ENCODE measurements around the gene ROBO1. TPM values are rescaled to one million over a fixed set of nuclear protein-coding genes. Genes with fewer than 3 reads are reported as not detected.

The ROBO1 gene
- total and polyA plus RNA-seq, 3 experiments from 2014 or later: 0.54 to 0.59 (median 0.55) TPM

DNA sequence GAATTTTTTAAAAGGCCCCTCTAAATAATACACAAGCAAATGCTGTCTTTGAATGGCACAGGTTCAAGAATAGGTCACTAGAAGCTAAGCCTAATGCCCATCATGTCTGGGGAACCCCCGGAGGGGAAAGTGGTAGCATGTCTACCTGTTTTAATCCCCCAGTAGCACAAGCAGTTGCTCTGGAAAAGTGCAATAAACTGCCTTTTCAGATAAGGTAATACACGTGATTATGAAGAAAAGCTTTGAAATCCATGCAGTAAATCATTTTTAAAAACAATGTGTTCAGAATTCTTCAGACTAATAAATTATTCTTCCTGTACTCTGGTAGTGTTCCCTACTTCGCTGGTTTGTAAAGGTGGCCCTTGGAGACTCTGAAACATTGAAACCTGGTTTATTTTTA, 922.2 kb downstream of the ROBO1 start:
- no peaks in the 10 kb centered on the region for H3K4me1 ChIP-seq (ENCODE audit: insufficient read depth, low read length)
- H3K4me3 ChIP-seq (ENCODE audit: low read length): no peak overlapping the region
- CTCF ChIA-PET: no interaction called here
- no peaks in the 10 kb centered on the region for H3K36me3 ChIP-seq (ENCODE audit: insufficient read depth, low read length)
- H3K4me3 Mint-ChIP-seq: no peak overlapping the region
- H3K27me3 ChIP-seq (ENCODE audit: insufficient read depth, low read length, poor library complexity, severe bottlenecking): no peaks in the 10 kb centered on the region
- no peak overlapping the region for H3K27ac ChIP-seq (ENCODE audit: low read depth, low read length)
- peaks cover 0 to 27% (median 0%) of the 10 kb centered on the region in 5 donors for H3K9me3 Mint-ChIP-seq
- no peak overlapping the region for H3K27ac Mint-ChIP-seq
- H3K36me3 Mint-ChIP-seq: no peaks in the 10 kb centered on the region
- DNase-seq: no peak
- POLR2A ChIA-PET: no interaction called here
- H3K4me1 Mint-ChIP-seq: no peaks in the 10 kb centered on the region
- H3K27me3 Mint-ChIP-seq: no peaks in the 10 kb centered on the region
- H3K9me3 ChIP-seq (ENCODE audit: low read length): no peaks in the 10 kb centered on the region

GRCh38 chr3:78844307-78844706, 923.5 kb downstream of the ROBO1 start:
- Mint-ChIP-seq H3K27ac (no peak overlapping the region), H3K9me3 (peaks cover 0 to 27% (median 2%) of the 10 kb centered on the region in 5 donors), H3K27me3 (no peaks in the 10 kb centered on the region), H3K36me3 (no peaks in the 10 kb centered on the region), H3K4me3 (no peak overlapping the region), H3K4me1 (no peaks in the 10 kb centered on the region)
- CTCF ChIA-PET: no interaction called here
- H3K4me1 ChIP-seq (ENCODE audit: insufficient read depth, low read length): no peaks in the 10 kb centered on the region
- H3K4me3 ChIP-seq (ENCODE audit: low read length): no peak overlapping the region
- POLR2A ChIA-PET: no interaction called here
- no peaks in the 10 kb centered on the region for H3K27me3 ChIP-seq (ENCODE audit: insufficient read depth, low read length, poor library complexity, severe bottlenecking)
- H3K27ac ChIP-seq (ENCODE audit: low read depth, low read length): no peak overlapping the region
- no peaks in the 10 kb centered on the region for H3K36me3 ChIP-seq (ENCODE audit: insufficient read depth, low read length)
- DNase-seq: no peak
- no peaks in the 10 kb centered on the region for H3K9me3 ChIP-seq (ENCODE audit: low read length)

DNA sequence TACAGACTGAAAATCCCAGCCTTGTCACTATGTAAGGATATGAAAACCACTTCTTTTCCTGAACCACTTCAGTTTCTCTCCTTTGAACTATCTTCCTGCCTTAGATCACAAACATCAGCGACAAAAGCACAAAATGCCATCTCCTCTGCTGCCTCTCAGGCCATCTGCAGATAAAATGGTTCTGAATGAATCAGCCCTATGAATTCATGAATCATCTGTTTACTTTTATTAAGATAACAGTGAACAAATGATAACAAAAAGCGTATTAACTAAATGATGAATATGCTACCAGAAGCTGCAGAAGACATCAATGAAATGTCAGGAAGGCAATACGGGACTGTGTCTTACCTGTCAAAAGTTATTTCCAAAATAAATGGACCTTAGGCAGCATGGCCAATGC, 928.1 kb downstream of the ROBO1 start:
- Histone ChIP-seq H3K4me3 (ENCODE audit: low read length) (no peak overlapping the region), H3K4me1 (ENCODE audit: insufficient read depth, low read length) (no peaks in the 10 kb centered on the region), H3K9me3 (ENCODE audit: low read length) (no peaks in the 10 kb centered on the region), H3K27me3 (ENCODE audit: insufficient read depth, low read length, poor library complexity, severe bottlenecking) (no peaks in the 10 kb centered on the region), H3K27ac (ENCODE audit: low read depth, low read length) (no peak overlapping the region), H3K36me3 (ENCODE audit: insufficient read depth, low read length) (no peaks in the 10 kb centered on the region)
- H3K9me3 Mint-ChIP-seq: peaks cover 4 to 23% (median 9%) of the 10 kb centered on the region in 5 donors
- H3K27me3 Mint-ChIP-seq: no peaks in the 10 kb centered on the region
- no peak overlapping the region for H3K27ac Mint-ChIP-seq
- DNase-seq: no peak
- H3K4me1 Mint-ChIP-seq: no peaks in the 10 kb centered on the region
- POLR2A ChIA-PET: no interaction called here
- H3K4me3 Mint-ChIP-seq: no peak overlapping the region
- no peaks in the 10 kb centered on the region for H3K36me3 Mint-ChIP-seq
- CTCF ChIA-PET: no interaction called here

DNA sequence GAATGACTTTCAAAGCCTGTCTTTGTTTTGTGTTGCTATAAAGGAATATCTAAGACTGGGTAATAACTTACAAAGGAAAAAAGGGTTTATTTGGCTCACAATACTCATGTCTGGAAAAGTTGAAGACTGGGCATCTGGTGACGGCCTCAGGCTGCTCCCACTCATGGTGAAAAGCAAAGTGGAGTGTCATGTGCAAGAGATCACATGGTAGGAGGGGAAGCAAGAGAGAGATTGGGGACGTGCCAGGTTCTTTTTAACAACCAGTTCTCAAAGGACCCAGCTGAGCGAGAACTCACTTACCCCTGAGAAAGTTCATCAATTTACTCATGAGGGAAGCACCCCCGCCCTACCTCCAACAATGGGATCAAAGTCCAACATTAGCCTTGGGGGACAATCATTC, 929.4 kb downstream of the ROBO1 start:
- Mint-ChIP-seq H3K4me3 (no peak overlapping the region), H3K4me1 (no peaks in the 10 kb centered on the region), H3K36me3 (no peaks in the 10 kb centered on the region), H3K9me3 (peaks cover 4 to 15% (median 9%) of the 10 kb centered on the region in 5 donors), H3K27me3 (no peaks in the 10 kb centered on the region), H3K27ac (no peak overlapping the region)
- Histone ChIP-seq H3K27ac (ENCODE audit: low read depth, low read length) (no peak overlapping the region), H3K9me3 (ENCODE audit: low read length) (no peaks in the 10 kb centered on the region), H3K36me3 (ENCODE audit: insufficient read depth, low read length) (no peaks in the 10 kb centered on the region), H3K4me3 (ENCODE audit: low read length) (no peak overlapping the region), H3K27me3 (ENCODE audit: insufficient read depth, low read length, poor library complexity, severe bottlenecking) (no peaks in the 10 kb centered on the region), H3K4me1 (ENCODE audit: insufficient read depth, low read length) (no peaks in the 10 kb centered on the region)
- CTCF ChIA-PET: no interaction called here
- POLR2A ChIA-PET: no interaction called here
- DNase-seq: no peak

DNA sequence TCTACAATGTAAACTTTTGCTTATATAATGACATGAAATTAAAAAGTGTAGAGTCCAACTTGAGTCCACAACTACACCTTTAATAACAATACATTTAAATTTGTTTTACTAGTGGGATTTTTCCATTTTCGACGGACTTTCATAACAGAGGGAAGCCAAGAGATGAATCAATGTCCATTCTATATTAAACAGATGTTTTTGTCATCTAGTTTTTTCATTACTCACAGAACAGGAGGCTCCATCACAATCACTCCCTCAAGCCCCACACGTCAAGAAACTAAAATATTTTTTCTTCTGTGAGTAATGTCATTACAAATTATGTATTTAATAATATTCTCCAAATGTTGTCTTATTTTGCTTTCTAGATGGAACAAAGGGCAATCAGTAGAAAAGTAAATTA, 932.9 kb downstream of the ROBO1 start:
- POLR2A ChIA-PET: no interaction called here
- Mint-ChIP-seq H3K27ac (no peak overlapping the region), H3K36me3 (no peaks in the 10 kb centered on the region), H3K9me3 (peaks cover 4 to 14% (median 8%) of the 10 kb centered on the region in 5 donors), H3K4me3 (no peak overlapping the region), H3K4me1 (no peaks in the 10 kb centered on the region), H3K27me3 (no peaks in the 10 kb centered on the region)
- DNase-seq: no peak
- H3K9me3 ChIP-seq (ENCODE audit: low read length): no peaks in the 10 kb centered on the region
- H3K27me3 ChIP-seq (ENCODE audit: insufficient read depth, low read length, poor library complexity, severe bottlenecking): no peaks in the 10 kb centered on the region
- H3K36me3 ChIP-seq (ENCODE audit: insufficient read depth, low read length): no peaks in the 10 kb centered on the region
- CTCF ChIA-PET: no interaction called here
- no peak overlapping the region for H3K27ac ChIP-seq (ENCODE audit: low read depth, low read length)
- H3K4me3 ChIP-seq (ENCODE audit: low read length): no peak overlapping the region
- H3K4me1 ChIP-seq (ENCODE audit: insufficient read depth, low read length): no peaks in the 10 kb centered on the region

GRCh38 chr3:78832785-78833204, 935.0 kb downstream of the ROBO1 start:
- POLR2A ChIA-PET: no interaction called here
- no peaks in the 10 kb centered on the region for H3K27me3 Mint-ChIP-seq
- H3K36me3 ChIP-seq (ENCODE audit: insufficient read depth, low read length): no peaks in the 10 kb centered on the region
- no peak overlapping the region for H3K4me3 ChIP-seq (ENCODE audit: low read length)
- CTCF ChIA-PET: no interaction called here
- H3K27ac ChIP-seq (ENCODE audit: low read depth, low read length): no peak overlapping the region
- H3K36me3 Mint-ChIP-seq: no peaks in the 10 kb centered on the region
- no peaks in the 10 kb centered on the region for H3K4me1 ChIP-seq (ENCODE audit: insufficient read depth, low read length)
- H3K27ac Mint-ChIP-seq: no peak overlapping the region
- no peaks in the 10 kb centered on the region for H3K4me1 Mint-ChIP-seq
- H3K27me3 ChIP-seq (ENCODE audit: insufficient read depth, low read length, poor library complexity, severe bottlenecking): no peaks in the 10 kb centered on the region
- no peak for DNase-seq
- H3K9me3 Mint-ChIP-seq: peaks cover 0 to 10% (median 5%) of the 10 kb centered on the region in 5 donors
- H3K9me3 ChIP-seq (ENCODE audit: low read length): no peaks in the 10 kb centered on the region
- no peak overlapping the region for H3K4me3 Mint-ChIP-seq

DNA sequence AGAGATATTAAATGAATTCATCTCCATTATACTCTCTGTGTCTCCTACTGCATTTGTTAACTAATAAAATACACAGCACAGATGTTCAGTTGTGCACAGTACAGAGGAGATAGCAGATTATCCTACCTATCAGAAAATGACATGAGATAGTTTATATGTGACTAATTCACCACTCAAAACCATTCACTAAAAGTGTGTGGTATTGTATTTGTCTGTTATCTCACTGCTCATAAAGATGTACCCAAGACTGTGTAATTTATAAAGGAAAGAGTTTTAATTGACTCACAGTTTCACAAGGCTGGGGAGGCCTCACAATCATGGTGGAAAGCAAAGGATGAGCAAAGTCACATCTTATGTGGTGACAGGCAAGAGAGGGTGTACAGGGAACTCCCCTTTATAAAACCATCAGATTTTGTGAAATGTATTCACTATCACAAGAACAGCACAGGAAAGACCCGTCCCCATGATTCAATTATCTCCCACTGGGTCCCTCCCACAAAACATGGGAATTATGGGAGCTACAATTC, 936.3 kb downstream of the ROBO1 start:
- no peaks in the 10 kb centered on the region for H3K4me1 ChIP-seq (ENCODE audit: insufficient read depth, low read length)
- H3K27ac ChIP-seq (ENCODE audit: low read depth, low read length): no peak overlapping the region
- H3K4me1 Mint-ChIP-seq: no peaks in the 10 kb centered on the region
- POLR2A ChIA-PET: no interaction called here
- no peaks in the 10 kb centered on the region for H3K36me3 ChIP-seq (ENCODE audit: insufficient read depth, low read length)
- no peaks in the 10 kb centered on the region for H3K36me3 Mint-ChIP-seq
- no peaks in the 10 kb centered on the region for H3K27me3 Mint-ChIP-seq
- H3K9me3 ChIP-seq (ENCODE audit: low read length): no peaks in the 10 kb centered on the region
- H3K4me3 ChIP-seq (ENCODE audit: low read length): no peak overlapping the region
- no peak overlapping the region for H3K4me3 Mint-ChIP-seq
- CTCF ChIA-PET: no interaction called here
- no peak for DNase-seq
- H3K9me3 Mint-ChIP-seq: peaks cover 0 to 8% (median under 1%) of the 10 kb centered on the region in 5 donors
- H3K27me3 ChIP-seq (ENCODE audit: insufficient read depth, low read length, poor library complexity, severe bottlenecking): no peaks in the 10 kb centered on the region
- no peak overlapping the region for H3K27ac Mint-ChIP-seq

DNA sequence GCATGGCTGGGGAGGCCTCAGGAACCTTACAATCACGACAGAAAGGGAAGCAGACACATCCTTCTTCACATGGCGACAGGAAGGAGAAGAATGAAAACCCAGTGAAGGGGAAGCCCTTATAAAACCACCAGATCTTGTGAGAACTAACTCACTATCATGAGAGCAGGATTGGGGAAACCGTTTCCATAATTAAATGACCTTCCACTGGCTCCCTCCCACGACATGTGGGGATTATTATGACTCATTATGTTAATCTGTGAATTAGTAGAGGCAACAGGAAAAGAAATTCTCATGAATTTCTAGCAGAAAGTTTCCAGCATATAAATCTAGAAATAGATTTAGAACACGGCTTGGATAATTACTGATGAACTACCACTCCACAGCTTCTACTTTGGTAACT, 937.3 kb downstream of the ROBO1 start:
- no peak overlapping the region for H3K4me3 ChIP-seq (ENCODE audit: low read length)
- H3K27me3 ChIP-seq (ENCODE audit: insufficient read depth, low read length, poor library complexity, severe bottlenecking): no peaks in the 10 kb centered on the region
- Mint-ChIP-seq H3K4me1 (no peaks in the 10 kb centered on the region), H3K4me3 (no peak overlapping the region), H3K36me3 (no peaks in the 10 kb centered on the region), H3K27ac (no peak overlapping the region), H3K27me3 (no peaks in the 10 kb centered on the region), H3K9me3 (peaks cover 0 to 8% (median 0%) of the 10 kb centered on the region in 5 donors)
- H3K9me3 ChIP-seq (ENCODE audit: low read length): no peaks in the 10 kb centered on the region
- H3K4me1 ChIP-seq (ENCODE audit: insufficient read depth, low read length): no peaks in the 10 kb centered on the region
- DNase-seq: no peak
- no peak overlapping the region for H3K27ac ChIP-seq (ENCODE audit: low read depth, low read length)
- CTCF ChIA-PET: no interaction called here
- H3K36me3 ChIP-seq (ENCODE audit: insufficient read depth, low read length): no peaks in the 10 kb centered on the region
- POLR2A ChIA-PET: no interaction called here

DNA sequence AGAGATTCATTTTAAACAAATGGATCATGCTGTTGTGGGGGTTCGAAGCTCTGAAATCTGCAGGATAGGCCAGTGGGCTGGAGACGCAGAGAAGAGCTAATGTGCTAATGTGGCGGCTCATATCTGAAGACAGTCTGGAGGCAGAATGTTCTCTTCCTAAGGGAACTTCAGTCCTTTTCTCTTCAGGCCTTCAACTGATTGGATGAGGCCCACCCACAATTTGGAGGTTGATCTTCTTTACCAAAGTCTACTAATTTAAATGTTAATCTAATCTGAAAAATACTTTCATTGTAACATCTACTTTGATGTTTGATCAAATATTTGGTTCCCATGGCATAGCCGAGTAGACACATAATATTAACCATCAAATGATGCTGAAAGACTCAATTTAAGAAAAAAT, 940.2 kb downstream of the ROBO1 start:
- no peak overlapping the region for H3K27ac ChIP-seq (ENCODE audit: low read depth, low read length)
- H3K36me3 ChIP-seq (ENCODE audit: insufficient read depth, low read length): no peaks in the 10 kb centered on the region
- H3K4me3 ChIP-seq (ENCODE audit: low read length): no peak overlapping the region
- Mint-ChIP-seq H3K27ac (no peak overlapping the region), H3K4me3 (no peak overlapping the region), H3K27me3 (no peaks in the 10 kb centered on the region), H3K4me1 (no peaks in the 10 kb centered on the region), H3K9me3 (peaks cover 0 to 14% (median 6%) of the 10 kb centered on the region in 5 donors), H3K36me3 (no peaks in the 10 kb centered on the region)
- H3K27me3 ChIP-seq (ENCODE audit: insufficient read depth, low read length, poor library complexity, severe bottlenecking): no peaks in the 10 kb centered on the region
- DNase-seq: no peak
- H3K9me3 ChIP-seq (ENCODE audit: low read length): no peaks in the 10 kb centered on the region
- POLR2A ChIA-PET: no interaction called here
- CTCF ChIA-PET: no interaction called here
- H3K4me1 ChIP-seq (ENCODE audit: insufficient read depth, low read length): no peaks in the 10 kb centered on the region
